ENCODE data around the gene ENO1.

ENO1 gene

DNA sequence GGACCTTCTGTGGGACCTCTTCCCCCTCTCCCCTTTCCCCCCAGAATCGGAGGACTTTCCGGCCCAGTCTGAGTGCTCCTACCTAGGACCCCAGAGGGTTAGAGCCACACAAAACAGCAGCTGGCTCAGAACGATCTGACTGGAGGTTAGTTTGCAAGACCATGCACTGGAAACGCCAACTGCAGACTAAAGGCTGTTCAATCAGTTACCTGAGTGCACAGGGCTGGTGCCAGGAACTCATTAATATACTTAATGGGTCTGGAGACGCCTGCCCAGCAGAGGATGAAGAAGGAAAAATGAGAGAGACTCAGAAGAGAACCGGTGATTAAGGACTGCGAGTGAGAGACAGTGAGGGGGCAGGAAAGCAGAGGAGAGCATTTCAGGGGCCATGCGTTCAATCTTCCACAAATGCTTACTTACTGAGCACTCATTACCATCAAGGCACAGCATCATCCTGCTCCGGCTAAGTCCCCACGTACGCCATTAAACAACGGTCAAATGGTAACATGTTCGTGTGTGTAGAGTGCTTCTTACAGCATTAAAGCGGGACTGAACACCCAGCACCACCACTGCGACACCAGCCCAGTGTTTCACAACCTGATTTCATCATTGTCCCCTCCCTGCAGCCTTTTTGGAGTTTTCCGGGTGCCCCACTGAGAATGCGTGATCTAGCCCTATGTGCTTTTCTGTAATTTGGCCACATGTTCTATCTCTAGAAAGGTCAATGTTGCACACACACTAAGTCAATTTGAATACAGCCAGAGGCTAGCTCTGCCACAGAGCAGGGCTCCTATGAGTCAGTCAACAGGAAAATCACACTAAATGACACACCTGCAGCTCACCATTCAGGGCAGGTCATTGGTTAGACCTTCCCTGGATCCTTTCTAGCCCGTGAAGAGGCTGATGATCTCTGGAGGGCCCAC is 7.6 kb downstream of the ENO1 start:
- no peak for DNase-seq (ENCODE audit: low spot score)

DNA sequence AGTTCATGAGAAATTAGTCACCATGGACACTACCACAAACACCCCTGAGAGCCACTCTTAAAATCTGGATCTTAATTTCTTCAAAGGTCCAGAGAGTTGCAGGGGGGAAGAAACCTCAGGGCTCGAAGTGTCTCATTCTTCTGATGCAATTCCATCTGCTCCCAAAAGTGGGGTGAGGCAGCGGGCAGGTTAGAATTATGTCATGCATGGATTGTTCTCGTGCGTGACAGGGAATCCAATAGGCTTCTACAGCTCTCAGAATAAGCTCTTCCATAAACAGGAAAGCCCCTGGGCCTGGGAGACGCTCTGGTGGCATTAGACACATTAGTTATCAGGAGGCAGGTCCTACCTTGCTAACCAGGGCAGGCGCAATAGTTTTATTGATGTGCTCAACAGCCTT is 8.4 kb downstream of the ENO1 start:
- no peak for DNase-seq (ENCODE audit: low spot score)

DNA sequence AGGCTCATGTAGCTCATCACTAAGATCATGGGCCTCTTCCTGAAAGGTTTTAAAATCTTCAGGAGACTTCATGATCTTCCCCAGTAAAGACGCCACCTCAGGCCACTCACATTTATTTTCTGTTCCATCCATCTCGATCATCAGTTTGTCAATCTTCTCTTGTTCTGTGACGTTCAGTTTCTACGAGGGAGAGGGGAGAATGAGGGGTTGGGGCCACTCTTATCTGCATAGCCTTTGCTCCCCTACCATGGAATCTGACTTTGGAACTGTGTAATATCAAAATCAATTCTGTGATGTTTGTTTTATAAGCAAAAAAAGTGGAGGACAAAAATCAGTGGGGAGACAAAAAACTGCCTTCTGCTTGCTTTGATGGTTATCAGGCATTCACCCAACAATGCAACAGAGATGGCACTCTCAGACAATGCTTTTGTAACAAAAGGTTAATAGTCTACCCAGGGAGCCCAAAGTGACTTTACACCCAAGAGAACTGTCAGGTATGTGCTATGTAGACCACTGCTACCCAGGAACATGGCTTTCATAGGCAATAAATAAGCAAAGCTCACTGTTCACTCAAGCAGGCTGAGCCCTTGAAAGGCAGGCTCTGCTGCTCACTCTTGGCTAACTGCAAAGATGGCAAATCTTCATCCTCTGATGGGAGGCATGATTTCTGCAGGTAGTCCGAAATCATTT is 10.5 kb downstream of the ENO1 start:
- DNase-seq (ENCODE audit: low spot score) = no peak

DNA sequence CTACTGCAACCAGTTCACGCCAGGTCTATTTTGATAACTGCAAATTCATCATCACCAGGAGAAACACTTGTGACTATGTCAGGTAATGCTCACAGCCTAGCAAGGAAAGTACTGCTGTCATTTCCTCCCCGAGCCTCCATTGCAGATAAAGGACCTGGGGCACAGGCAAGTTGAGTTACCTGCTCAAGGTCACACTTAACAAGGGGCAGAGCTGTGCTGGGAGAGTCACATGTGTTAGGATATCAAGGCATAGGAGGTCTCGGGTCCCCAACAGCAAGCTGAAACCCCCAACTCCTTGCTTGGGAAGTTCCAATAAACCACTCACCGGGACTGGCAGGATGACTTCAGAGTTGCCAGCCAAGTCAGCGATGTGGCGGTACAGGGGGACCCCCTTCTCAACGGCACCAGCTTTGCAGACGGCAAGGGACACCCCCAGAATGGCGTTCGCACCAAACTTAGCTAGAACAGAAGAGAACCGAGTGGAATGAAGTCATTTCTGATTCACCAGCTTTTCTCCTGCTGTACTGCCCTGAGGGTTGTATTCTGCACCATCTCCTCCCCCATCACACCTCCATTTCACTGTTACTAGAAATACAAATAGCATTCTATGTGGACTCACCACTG is 11.6 kb downstream of the ENO1 start:
- no peak for DNase-seq (ENCODE audit: low spot score)

DNA sequence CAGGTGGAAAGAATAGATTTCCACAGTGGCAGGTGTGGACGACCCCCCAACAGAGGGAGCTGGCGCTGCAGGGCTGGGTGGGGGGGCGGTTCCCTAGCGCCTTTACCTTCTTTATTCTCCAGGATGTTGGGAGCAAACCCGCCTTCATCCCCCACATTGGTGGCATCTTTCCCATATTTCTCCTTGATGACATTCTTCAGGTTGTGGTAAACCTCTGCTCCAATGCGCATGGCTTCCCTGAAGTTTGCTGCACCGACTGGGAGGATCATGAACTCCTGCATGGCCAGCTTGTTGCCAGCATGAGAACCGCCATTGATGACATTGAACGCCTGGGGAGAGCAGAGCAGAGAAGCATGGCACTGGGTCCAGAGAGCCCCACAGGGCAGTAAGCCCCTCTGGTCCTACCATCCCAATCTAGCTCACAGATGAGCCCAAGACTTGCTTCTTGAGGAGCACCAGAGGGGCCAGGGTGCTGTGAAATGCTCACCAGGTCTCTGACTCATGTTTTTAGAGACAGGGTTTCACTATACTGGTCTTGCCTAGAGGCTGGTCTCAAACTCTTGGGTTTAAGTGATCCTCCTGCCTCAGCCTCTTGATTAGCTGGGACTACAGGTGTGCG is 12.2 kb downstream of the ENO1 start:
- DNase-seq (ENCODE audit: low spot score) = no peak

DNA sequence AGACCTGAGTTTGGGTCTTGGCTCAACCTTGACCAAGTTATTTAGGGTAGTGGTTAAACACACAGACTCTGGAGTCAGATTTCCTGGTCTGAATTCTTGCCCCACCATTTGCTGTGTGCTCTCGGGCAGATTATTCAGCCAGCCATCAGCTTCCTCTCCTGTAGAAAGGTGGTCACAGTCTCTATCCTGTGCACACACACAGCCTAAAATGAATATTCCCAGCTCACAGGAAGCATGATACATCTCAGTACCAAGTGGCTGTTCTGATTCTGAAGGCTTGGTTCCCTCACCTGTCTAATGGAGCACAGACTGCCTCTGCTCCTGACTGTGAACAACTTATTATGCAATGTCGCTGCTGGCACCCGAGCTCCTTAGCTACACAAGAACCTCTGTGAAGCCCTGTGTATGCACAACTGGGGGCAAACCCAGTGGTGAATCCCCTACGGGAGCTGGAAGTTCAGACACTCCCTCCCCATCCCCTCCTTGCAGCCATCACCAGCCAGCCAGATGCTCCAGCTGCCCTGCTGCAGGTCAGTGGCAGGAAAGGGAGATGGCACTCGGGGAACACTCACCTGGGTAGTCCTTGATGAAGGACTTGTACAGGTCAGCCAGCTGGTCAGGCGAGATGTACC is 13.7 kb downstream of the ENO1 start:
- no peak for DNase-seq (ENCODE audit: low spot score)

DNA sequence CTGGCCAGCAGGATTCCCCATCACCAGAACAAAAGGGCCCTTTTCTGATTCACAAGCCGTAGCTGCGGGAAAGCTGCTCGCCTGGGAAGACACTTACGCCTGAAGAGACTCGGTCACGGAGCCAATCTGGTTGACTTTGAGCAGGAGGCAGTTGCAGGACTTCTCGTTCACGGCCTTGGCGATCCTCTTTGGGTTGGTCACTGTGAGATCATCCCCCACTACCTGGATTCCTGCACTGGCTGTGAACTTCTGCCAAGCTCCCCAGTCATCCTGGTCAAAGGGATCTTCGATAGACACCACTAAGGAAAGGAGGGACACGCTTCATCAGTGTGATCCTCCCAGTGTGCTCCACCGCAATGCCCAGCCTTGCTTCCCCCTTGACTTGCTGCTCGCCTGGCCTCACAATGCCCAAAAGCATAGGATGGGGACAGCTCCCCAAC is 14.7 kb downstream of the ENO1 start:
- no peak for DNase-seq (ENCODE audit: low spot score)

DNA sequence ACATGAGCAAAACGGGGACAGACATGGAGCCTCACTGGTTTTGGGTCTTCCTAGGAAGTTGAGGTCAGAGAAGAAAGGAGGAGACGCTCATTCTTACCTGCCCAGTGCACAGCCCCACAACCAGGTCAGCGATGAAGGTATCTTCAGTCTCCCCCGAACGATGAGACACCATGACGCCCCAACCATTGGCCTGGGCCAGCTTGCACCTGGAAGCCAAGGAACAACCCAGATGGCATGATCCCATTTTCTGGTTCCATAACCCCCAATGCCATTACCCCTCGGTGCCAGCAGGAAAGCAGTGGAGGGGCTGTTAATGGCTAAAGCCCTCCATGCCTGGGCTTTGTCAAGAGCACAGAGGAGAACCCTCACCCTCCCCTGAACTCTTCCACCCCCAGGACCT is 15.3 kb downstream of the ENO1 start:
- DNase-seq (ENCODE audit: low spot score) = no peak

DNA sequence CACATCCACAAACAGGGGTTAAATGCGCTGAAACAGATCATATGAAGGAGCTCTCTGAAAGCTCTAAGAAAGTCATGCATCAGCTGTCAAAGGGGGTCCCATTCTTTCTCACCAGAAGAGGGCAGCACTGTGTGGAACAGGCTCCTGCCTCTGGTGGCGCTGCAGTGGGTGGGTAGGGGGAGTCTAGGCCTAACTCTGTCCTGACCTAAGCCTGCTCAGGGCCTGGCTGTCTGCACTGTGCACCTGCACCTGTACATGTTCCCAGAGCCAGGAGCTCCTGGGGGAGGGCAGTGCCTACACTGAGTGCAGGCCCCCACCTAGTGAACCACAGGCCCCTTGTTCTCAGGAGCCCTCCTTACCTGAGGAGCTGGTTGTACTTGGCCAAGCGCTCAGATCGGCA is 16.0 kb downstream of the ENO1 start:
- DNase-seq (ENCODE audit: low spot score) = peak; percentile 33

DNA sequence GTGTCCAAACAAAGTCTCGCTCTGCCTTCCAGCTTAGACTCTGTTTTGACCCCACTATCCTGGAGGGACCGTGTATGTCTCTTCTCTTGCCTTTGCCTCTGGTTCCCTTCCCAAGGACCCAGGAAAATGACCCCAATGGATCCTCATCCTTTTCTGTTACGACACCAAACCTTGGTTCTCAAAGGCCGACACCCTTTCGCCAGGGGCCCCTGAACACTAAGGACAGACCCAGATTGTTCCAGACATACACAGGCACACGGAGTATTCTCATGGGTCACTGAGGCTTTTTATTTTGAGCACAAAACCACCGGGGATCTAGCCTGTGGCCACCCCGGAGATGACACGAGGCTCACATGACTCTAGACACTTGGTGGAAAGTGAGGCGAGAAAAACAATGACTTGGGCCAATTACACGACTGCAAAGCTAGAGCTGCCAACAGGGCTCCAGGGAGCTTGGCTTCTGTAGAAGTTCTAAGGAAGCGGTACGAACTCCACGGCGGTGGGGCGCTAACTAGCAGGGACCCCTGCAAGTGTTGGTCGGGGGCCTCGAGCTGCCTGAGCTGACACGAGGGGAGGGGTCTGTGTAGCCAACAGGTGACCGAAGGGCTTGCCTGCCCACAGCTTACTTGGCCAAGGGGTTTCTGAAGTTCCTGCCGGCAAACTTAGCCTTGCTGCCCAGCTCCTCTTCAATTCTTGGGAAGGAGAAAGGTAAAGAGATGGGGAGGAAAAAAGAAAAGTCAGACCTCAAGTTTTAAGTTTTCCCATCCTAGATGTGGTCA is 17.6 kb downstream of the ENO1 start:
- no peak for DNase-seq (ENCODE audit: low spot score)

DNA sequence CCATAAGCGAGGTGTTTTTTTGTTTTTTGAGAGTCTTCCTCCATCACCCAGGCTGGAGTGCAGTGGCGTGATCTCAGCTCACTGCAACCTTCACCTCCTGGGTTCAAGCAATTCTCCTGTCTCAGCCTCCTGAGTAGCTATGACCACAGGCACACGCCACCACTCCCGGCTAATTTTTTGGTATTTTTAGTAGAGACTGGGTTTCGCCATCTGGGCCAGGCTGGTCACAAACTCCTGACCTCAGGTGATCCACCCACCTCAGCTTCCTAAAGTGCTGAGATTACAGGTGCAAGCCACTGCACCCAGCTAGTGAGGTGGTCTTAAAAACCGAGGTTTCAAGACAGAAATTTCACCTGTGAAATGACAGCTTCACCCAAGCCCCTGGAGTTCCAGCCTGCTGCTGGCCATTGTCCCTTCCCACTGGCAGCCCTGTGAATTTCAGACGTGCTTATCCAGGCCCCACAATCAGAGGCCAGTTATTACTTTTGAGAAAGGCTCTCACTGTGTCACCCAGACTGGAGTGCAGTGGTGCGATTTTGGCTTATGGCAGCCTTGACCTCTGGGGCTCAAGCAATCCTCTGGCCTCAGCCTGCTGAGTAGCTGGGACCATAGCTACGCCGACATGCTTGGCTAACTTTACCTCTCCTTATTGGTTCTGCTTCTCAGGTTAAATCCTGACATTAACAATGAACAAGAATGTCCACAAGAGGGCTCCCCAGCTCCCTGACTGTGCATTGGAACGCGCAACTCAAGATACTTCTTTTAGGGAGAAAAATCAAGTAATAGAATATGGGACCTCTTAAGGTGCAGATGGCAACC is 19.4 kb downstream of the ENO1 start:
- DNase-seq (ENCODE audit: low spot score) = peak; percentile 61

DNA sequence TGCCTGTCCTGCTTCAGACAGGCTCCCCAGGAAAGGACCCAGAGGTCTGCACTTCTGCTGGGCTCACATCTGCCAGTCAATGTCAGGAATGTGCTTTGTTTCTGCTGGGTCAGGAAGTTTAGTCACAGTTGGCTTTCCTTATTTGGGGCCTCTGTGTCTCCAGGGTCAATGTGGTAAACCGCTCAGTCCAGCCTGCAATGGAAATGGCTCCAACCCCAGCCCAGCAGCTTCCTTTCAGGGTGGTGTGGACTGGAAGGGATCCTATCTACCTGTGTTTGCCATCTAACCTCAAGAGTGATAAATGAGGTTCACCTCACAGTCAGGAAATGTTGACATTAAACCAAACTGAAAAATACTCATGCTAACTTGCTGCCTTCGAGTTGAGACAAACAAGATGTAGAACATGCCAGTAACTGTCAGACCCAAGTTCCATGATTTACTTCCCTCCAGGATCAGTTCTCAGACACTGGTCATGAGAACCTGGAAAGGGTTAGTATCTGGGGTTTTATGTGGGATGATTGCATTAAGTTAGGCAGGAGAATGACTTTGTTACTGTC is 20.3 kb downstream of the ENO1 start:
- DNase-seq (ENCODE audit: low spot score) = no peak

DNA sequence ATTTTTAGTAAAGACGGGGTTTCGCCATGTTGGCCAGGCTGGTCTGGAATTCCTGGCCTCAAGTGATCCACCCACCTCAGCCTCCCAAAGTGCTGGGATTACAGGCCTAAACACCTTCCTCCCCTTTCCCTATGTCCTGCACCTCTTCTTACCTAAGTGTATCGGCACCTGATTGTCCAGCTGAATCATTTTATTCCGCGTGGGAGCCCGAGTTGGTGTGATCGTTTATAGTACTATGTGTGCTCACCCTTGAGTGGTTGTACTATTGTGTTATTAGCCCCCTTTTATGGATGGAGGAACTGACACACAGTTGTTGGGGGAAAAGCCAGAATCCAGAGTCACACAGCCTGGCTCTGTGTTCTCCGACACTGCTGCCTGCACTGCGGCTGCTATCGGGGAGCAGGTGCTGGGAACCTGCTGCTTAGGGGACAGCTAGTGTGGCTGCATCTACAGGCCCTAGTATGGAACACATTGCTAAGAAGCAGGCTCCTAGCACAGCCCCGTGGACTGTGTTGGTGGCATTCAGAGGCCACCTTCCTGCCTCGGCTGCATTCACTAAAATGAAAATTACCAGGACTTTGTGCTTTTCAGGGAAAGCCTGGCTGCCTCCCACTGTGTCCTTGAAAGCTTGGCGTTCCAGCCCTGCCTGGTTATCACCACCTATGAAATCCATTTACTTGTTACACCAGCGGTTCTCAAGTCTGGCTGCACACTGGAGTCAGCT is 21.6 kb downstream of the ENO1 start:
- DNase-seq (ENCODE audit: low spot score) = no peak

DNA sequence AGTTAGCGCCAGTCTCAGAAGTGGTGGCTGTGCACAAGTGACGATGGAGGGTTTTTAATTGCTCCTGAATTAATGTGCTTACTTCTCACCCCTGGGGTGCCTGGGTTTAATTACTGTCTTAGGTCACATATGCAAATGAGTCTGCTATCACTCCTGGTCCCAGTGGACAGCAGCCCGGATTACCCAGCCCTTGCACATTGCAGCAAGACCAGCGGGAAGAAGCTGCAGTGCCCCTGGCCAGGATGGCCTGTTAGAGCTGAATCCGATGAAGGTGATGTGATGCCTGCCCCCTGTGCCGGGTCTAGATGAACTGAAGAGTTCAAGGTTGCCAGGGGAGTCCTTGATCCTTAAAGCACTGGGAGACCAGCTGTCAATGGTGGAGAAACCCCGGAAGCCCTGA is 24.2 kb downstream of the ENO1 start:
- DNase-seq (ENCODE audit: low spot score) = no peak

DNA sequence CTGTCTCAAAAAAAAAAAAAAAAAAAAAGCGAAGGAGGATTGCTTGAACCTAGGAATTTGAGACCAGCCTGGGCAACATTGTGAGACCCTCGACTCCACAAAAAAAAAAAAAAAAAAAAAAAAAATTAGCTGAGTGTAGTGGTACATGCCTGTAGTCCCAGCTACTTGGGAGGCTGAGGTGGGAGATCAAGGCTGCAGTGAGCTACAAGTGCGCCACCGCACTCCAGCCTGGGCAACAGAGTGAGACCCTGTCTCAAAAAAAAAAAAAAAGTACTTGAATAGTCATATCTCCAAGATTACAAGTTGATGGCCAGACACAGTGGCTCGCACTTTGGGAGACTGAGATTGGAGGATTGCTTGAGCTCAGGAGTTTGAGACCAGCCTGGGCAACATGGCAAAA is 27.4 kb downstream of the ENO1 start:
- no peak for DNase-seq (ENCODE audit: low spot score)

DNA sequence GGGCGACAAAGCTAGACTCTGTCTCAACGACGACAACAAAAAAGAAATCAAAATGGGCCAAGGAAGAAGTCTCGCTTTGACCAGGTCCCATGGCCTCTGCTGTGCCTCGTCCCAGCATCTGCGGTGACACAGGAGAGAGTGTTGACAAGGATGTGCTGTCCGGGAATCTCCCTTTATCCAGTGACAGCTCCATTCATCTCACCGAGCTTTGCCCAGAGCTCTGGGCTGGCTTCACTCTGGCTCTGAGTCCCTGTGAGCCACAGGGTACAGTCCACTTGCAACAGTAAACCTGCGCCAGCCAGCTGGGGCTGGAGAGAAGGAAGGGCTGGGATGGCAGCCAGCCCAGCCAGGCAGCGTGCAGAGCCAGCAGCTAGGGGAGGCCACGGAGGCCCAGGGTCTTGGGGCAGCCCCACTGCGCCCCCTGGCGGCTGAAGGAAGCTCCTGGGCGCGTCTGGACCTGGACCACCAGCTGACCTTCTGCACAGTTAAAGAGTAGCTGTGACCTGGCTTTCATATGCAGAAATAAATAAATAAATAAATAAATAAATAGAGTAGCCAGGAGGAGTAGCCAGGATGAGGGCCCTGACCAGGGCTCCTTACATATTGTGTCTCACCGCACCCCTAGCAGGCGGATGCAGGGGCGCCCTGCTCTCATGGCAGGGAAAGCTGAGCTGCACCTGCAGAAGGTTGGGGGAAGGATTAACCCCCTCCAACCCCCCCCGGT is 29.7 kb downstream of the ENO1 start:
- DNase-seq (ENCODE audit: low spot score) = peak; percentile 80

DNA sequence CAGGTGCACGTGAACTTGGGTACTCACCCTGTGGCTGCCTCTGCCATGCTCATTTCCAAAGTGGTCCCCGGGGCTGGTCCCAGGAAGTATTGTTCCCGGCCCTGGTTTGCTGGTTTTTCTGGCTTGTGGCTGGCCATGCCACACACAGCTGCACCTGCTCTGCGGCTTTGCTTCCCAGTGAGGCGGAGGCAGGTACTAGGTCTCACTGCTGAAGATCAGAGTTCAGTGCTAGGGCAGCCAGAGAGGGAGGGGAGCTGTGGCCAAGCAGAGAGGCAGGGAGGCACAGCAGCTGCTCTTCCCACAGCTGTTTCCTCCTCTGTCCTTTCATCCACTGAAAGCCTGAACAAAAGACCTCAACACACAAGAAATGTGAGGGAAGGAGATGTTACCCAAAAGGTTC is 30.5 kb downstream of the ENO1 start:
- no peak for DNase-seq (ENCODE audit: low spot score)

DNA sequence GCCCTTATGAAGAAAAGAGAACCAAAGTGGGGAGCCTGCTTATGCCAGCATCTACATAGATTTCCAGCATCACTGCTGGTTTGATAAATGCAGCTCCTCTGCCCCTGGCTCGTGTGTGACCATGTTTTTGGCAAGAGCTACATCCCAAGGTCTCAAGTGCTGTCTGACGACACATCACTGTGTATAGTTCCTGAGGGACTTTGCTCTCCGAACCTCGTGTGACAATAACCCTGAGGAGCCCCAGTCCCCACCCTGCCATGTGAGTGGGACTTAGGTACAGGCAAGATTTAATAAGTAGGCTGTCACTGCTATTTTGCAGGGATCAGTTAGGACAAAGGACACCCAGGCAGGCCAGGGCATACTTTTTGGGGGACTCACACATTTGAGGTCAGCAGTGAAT is 32.2 kb downstream of the ENO1 start:
- DNase-seq (ENCODE audit: low spot score) = no peak
